ENCODE data around the gene RNF19B. TPM values are rescaled to one million over a fixed set of nuclear protein-coding genes. Genes with fewer than 3 reads are reported as not detected.

The RNF19B gene
- total RNA-seq, 1 donor from 2014 or later, result 37.9 TPM

DNA sequence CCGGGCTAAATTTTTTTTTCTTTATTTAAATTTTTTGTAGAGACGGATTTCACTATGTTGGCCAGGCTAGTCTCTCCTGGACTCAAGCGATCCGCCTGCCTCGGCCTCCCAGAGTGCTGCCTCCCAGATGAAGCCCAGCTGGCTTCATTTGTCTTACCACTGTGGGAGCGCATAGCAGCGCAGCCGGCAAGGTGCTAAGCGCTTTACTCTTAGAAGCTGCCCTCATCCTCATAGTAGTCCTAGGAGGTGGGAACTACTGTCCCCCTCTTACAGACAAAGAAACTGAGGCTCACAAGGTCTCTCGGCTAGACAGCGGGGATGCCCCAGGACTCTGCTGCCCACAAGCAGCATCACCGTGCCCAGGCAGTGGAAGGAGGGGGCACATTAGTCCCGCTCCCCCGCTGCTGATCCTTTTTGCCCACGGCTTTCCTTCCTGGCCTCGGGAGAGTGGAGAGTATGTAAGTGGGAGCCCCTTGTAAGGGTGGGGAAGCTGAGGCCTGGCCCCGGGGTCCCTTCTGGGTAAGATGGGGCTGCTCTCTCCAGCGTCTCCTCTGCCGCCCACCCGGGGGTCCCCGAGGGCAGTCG is 64.1 kb downstream of the RNF19B start:
- no peak for DNase-seq

DNA sequence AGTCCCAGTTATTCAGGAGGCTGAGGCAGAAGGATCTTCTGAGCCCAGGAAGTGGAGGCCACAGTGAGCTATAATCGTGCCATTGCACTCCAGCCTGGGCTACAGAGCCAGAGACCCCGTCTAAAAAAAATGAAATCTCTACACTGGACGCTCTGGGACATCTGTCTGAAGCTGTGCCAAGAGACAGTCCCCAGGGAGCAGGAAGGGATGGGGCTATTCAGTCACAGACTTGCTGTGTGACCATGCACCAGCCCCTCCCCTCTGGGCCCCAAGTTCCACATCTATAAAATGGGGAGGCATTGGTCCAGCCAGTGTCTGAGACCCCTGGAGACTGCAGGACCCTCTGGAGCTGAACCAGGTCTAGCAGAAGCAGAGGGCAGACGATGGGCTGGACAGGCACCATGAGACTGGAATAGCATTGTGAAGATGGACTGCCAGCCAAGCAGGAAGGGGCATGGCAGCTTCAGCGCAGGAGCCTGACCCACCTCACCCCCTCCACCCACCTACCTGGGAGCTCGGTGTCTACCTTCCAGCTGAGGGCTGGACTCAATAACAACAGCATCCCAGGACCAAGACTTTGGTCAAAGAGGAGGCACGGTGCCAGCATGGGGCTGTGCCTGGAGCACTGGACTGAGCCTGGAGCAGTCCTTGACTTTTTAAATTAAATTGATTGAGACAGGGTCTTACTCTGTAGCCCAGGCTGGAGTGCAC is 64.9 kb downstream of the RNF19B start:
- DNase-seq, result no peak

DNA sequence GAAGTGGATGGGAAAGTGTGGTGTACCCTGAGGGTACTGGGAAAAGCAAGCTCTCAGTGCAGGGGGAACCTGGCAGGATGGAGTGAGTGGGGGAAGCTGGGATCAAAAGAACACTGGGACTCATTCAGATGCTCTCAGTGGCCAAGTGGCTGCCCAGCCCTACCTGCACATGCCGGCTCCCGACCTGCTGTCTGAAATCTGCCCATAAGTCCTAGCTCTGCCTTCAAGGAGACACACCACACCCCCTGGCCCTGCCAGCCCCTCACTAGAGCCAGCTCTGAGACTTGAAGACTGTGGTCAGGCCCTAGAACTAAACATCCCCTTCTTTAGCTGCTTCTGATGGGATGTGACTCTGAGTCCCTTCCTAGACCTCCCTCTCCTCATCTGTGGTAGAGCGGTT is 65.7 kb downstream of the RNF19B start:
- no peak for DNase-seq

DNA sequence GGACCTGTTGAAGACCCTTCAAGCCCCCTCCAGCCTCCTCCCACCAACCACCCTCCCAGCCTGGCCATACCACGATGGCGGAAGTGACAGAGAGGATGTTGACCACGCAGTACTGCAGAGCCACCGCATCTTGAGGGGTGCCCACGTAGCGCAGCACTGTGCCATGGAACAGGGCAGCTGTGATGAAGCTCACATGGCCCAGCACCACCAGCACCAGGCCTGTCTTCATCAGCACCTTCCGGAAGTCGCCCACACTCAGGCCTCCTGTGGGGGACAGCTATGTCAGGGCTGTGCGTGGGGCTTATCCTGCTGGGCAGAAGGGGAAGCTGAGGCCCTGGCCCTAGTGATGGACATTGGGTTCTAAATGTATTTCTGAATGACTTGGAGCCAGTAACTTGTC is 66.6 kb downstream of the RNF19B start:
- no peak for DNase-seq

DNA sequence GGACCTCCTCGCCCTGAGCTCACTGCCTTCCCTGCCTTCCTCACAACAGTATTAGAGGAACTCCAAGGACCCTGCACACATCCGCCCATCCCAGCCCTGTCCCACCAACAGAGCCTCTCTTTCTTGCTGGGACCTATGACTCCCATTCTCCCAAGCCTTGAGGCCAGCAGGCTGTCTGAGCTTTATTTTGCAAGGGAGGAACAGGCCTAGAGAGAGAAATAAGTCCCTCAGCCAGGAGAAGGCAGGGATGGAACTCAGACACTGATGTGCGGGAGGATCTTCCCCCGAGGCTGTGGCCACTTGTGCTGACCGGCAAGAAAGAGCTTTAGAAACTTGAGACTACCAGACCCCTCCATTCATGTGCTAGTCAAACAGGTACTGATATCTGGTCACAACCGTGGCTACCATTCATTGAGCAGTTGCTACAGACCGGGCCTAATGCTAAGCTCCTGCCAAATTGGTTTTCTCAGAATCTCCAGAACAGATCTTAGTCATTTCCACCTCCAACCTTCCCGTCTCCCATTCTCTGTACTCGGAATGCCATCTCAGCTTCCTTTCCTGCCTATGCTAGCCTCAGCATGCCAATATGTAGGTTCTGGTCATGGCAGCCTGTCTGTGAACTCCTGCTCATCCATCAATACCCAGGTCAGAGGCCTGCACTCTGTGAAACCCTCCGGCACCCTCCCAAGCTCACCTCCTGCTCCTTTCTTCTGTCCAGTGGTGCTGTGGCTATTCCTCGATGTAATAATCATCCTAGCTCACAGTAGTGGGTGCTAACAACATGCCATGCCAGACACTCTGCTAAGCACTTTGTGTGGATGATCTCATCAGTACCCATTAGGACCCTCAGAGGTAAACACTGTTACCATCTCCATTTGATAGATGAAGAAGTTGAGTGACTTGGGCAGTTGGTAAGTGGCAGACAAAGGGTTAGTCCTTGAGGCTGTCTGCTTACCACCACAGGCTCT is 67.2 kb downstream of the RNF19B start:
- no peak for DNase-seq

DNA sequence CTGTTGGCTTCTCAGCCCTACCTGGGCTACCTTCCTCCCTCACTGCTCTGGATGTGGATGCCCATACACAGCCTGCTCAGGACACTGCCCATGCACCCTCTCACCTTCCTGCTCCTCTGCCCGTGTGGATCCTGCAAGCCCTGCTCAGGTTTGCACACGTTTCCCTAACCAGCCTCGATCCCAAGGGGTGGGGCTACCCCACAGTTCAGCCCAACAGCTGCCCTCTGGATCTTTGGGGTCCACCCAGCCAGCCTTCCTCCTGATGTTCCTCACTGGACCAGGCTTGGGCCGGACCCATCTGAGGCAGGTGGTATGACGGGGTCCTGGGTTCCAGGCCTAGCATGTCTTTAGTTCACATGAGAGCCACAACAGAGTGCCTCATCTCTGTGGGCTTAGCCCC is 68.2 kb downstream of the RNF19B start:
- no peak for DNase-seq

DNA sequence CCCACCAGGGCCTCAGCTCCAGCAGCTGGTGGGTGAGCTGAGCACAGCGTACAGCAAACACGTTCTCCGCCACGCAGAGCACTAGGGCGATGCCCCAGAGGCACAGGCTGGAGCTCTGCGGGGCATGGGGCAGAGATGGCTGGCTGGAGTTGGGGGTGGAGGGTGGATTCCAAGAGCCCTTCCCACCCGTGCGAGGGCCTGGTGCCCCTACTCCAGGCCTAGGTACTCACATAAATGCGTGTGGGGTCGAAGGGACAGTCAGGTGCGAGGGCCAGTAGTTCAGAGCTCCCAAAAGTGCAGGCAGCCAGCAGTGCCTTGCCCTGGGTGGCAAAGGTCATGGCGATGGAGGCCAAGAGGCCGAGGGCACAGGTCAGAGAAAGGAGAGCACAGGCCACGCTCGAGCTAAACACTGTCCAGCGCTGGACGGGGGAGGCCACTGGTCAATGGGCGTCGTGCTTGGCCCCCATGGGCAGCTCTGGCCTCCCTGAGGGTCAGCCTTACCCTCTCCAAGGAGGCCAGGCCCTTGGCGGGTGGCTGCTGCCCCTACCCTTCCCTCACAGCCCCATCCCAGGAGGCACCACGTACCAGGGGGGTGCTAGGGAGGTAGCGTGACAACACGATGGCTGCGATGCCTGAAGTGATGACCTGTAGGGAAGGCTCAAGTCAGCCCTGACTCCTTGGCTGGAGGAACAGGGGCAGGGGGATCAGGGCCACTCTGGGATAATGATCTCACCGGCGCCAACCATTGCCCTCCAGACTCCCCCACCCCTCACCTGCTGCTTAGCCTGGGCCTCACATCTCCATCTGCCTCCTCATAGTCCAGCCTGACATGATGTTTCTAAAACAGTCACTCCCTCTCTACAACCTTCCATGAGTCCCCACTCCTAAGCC is 69.0 kb downstream of the RNF19B start:
- no peak for DNase-seq

DNA sequence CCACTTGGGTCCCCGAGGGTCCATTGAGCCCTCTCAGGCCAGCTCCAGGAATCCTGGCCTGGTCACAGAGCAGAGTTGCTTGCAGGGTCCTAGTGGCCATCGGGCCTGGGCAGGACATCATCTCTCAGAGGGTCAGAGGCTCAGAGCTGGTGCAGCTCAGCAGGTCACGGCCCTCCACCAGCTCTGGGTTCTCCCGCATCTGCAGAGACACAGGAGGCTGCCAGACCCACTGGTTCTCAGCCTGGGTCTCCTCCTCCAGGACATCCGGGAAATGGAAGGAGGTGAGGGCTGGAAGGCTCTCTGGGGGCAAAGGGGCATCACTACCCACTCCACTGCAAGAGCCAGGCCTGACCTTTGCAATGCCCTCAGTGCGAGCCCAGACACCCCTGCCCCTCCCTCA is 69.9 kb downstream of the RNF19B start:
- DNase-seq, result no peak

DNA sequence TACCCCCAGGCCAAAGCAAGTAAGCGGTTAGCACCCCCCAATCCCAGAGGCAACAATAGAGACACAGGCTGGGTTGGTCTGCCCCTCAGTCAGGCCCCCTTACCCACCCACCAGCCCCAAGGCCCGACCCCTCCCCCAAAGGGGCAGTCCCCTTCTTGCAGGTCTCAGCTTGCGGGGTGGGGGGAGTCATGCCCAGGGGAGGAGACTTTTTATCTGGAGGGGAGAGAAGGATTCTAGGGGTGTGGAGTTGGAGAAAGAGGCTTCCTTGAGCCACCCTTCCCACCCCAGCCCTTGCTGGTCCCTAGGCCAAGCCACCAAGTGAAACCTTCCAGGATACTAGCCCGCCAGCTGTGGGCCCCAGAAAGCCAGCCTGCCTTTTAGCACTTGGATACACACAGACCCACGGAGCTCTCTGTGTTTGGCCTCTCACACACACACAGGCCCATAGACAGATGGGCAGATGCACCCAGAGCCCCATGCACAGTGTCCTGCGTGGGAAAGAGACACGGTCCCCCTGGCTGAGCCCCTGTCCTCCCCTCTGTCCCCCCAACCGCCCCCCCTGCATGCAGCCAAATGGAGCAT is 70.5 kb downstream of the RNF19B start:
- no peak for DNase-seq

DNA sequence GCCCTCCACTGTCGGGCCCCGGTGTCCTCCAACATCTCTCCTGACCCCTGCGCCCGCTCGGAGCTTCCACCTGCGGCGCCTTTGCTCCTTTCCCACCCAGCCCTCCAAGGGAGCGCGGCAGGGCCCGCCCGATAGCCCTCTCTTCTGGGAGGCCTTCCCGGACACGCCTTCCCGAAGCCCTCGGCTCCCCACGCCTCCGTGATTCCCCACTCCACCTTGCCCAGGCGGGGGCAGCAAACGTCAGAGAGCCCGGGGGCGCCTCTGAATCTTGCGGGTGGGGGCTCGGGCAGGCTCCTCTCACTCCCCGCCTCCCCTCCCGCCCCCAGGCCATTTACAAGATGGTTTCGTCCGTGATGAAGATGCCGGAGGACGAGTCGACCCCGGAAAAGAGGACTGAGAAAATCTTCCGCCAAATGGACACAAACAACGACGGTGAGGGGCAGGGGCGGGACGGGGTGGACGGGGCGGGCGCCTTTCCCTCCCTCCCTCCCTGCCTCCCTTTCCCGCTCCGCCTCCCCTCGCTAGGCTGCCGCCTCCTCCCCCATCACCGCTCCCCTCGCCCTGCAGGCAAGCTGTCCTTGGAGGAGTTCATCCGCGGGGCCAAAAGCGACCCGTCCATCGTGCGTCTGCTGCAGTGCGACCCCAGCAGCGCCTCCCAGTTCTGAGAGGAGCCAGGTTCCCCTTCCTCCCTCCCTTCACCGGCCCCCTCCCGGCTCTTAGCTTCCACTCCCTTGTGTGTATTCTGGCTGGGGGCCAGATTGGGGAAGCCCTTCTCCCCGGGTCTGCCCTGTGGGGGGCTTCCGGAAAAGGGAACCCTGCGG is 71.2 kb downstream of the RNF19B start:
- peak; percentile 36 for DNase-seq

DNA sequence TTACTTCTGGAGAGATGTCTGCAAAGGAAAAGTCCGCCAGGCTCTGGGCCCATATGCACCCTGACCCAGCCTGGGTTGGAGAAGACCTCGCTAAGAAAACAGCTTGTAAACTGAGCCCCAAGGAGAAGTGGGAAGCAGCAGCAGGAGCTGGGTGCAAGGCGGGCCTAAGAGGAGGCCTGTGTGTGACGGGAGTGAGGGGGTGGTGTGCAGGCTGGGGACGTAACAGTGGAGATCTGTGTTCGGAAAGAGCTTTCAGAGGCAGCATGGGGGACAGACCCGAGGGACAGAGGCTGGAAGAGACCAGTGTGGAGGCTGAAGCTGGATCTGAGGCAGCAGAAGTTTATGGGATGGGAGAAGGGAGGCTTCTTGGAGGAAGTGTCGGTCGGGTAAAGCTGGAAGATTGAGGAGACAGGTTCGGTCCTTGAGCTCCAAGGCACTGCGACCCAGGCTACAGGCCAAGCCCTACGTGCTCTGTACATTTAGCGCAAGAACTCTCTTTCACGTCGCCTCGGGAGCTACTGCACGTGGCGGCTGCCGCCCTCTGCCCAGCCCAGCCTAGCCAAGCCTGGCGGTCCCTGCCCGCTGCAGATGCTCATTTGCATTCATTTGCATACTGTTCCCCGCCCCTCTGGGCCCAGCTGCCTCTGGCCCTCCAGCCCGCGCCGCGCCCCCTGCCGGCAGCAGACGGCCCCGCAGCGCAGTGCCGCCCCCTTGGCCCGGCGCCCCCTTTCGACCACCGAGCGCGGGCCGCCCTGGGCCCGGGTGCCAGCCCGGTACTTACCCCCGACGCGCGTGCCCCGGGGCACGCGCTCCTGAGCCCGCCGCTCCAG is 72.0 kb downstream of the RNF19B start:
- peak; percentile 77 for DNase-seq

DNA sequence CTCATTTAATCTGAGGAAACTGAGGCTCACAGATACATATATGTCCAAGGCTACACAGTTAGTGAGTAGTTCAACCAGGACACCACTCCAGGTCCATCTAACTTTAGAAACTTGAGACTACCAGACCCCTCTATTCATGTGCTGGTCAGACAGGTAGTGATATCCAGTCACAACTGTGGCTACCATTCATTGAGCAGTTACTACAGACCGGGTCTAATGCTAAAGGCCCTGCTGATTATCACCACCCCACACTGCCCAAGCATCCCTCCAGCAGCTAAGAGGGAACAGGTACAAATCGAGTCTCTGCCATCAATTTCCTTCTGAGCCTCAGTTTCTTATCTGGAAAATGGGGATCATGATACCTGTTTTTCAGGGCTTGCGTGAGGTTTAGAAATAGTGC is 73.0 kb downstream of the RNF19B start:
- no peak for DNase-seq

DNA sequence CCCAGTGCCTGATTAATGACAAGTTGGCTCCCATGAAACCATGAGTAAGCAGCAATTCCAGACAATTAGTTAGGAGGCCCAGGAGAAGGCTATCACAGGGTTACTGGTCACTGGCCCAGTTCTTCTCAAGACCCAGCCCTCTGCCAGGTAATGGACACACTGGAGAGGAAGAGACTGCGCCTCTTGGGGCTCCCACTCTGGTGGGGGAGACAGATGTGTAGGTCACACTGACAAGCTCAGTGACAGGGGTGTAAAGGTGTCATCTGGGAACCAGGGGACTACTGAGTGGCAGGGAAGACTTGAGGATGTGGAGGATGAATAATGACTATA is 73.4 kb downstream of the RNF19B start:
- no peak for DNase-seq

DNA sequence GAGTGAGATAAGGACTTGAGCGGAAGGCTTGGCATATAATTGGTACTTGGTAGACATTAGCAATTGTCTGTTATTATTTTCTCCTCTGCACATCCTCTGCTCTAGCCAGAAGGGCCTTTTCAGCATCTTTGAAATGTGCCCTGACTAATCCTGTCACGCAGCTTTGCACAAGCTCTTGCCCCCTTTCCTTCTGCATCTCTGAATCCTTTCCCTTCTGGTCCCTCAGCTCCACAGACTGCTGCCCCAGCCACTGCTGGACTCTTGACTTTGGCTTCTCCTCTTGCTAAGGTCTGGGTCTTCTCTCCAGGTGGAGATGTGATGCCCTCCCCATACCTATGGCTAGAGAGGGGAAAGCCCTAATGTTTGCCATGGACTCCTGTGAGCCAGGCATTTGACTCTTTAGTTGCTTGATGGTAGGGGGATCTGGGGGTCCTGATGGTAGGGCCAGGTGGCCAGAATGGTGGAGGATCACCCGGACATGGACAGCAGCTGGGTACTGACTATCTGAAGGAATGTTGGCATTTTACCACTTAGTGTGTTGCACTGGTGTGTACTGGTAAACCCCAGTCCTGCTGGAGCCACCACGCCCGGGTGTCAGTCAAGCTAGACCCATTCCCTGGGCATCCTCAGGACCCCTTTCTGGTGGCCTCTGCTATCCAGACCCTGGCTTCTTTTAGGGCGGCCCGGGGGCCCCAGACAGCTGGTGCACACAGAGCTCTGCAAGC is 73.9 kb downstream of the RNF19B start:
- no peak for DNase-seq

DNA sequence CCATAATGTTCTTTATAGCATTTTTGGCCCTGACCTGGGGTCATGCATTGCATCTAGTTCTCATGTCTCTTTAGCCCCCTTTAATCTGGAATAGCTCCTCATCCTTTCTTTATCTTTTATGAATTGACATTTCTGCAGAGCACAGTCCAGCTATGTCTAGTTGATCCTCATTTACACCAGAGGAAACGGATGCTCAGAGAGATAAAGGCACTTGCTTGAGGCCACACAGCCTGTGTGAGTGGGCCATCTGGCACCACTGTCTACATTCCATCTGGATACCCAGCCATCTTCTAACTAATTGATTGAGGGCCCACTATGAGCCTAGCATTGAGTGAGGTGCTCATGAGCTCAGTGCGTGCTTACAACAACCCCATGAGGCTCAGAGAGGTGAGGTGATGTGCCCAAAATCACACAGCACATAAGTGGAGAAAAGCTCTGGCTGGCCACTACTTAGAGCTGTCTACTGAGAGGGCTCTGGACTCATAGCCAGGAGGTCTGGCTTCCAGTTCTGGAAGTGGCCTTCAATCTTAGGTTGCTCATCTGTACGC is 74.8 kb downstream of the RNF19B start:
- no peak for DNase-seq

DNA sequence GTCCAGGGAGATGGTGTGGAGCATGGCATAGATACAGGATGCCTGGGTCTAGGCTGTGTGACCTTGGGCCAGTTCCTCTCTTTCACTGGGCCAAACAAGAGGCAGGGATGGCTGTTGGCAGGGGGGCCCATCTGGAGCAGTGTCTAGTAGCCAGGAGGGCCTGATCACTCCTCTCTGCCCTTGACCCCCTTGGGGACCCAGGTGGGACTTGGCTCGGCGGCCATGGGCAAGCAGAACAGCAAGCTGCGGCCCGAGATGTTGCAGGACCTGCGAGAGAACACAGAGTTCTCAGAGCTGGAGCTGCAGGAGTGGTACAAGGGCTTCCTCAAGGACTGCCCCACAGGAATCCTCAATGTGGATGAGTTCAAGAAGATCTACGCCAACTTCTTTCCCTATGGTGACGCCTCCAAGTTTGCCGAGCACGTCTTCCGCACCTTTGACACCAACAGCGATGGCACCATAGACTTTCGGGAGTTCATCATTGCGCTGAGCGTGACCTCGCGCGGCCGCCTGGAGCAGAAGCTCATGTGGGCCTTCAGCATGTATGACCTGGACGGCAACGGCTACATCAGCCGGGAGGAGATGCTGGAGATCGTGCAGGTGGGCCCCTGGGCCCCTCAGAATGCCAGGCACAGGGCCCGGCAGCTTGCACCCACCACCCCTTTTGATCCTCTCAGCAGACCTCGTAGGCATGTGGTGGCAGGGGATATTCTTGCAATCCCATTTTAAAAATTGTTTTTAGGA is 75.8 kb downstream of the RNF19B start:
- no peak for DNase-seq

DNA sequence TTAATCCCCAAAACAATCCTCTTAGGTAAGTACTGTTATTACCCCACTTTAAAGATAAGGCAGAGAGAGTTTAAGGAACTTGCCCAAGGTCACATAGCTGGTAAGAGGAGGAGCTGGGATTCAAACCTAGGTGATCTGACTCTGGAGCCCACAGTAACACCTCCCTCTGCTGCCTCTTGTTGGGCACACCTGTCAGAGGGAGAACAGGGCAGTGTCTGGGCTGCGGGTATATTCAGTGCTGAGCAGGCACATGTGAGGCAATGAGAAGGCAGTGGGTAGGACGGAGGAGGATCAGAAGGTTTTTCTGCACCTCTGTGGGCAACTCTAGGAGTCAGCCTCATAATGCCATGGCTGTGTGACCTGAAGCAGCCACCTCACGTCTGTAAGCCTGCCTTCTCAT is 76.5 kb downstream of the RNF19B start:
- DNase-seq, result no peak

DNA sequence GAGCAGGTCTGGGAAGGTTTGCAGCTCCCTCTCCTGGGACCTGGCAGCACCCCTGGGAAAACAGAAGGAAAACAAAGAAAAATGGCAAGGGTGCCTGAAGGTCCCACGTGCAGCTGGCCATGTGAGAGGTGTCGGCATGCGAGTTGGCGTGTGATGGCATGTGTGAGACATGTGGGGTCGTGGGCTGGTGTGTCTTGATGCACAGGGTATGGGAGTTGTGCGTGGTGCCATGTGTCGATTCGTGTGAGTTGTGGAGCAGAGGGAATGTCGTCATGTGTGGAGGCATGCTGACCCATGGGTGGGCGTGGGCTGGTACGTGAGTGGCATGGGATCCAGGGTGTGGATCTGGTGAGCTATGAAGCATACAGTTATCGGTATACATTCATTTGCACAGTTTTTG is 77.0 kb downstream of the RNF19B start:
- no peak for DNase-seq
